ES-I3 (cell line): ENCODE measurements around the gene BMP4.

ENCODE experiments used
- H3K36me3 ChIP-seq: 2 replicates; pipeline ENCODE4 v1.6.1; 2013; ENCODE audit warnings: mild to moderate bottlenecking, low read length, control low read depth, moderate library complexity; ENCODE audit not compliant: insufficient read depth
- H3K4me1 ChIP-seq: 2 replicates; pipeline ENCODE4 v1.6.1; 2013; ENCODE audit warnings: mild to moderate bottlenecking, control low read depth, low read length; ENCODE audit not compliant: insufficient read depth
- H3K9ac ChIP-seq: 2 replicates; pipeline ENCODE4 v1.6.1; 2013; ENCODE audit warnings: low read depth, mild to moderate bottlenecking, low read length, moderate library complexity
- H3K9me3 ChIP-seq: 2 replicates; pipeline ENCODE4 v1.6.1; 2013; ENCODE audit warnings: mild to moderate bottlenecking, low read length, moderate library complexity; ENCODE audit not compliant: control insufficient read depth, insufficient read depth

Gene BMP4

DNA sequence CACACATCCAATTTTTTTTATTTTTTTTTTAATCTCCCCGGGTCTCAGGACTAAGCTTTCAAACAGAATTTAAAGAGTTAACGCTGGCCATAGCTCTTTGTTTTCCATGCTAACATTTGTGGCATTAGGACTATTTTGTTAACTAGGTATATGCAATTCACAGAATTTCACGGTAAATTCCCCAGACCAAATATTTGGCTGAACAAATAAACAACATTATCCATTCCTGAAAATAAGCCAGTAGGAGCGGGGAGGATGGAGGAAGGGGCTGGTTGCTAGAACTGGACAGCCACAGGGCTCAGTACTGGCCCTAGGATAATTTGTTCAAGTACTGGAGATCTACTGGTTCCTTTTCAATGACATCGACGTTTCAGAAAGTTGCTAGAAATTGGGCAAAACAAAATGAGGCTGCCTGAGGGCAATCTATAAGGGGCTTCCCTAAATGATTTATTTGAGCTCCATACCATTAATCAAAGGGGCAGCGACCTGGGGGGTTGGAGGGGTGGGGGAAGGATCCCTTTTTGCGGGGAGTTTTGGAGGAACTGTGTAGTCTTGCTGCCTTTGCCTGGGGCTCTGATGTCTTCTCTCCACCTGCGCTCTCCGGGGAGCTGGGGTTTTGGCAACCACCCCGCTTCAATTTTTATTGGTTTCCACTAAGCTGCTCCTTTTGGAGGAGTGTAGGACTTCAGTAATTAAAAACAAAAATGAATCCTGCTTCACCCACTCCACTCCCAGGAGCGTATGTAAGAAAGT is 9.0 kb downstream of the BMP4 start:
- H3K9ac ChIP-seq, result peak overlapping the region; percentile 71; the same call in 1 of the 2 replicates
- H3K36me3 ChIP-seq, result 0 out of 2 replicates have a peak, but pooled peaks cover 2% of the 10 kb centered on the region
- no peaks in the 10 kb centered on the region for H3K9me3 ChIP-seq
- H3K4me1 ChIP-seq, result peaks cover 24% of the 10 kb centered on the region

DNA sequence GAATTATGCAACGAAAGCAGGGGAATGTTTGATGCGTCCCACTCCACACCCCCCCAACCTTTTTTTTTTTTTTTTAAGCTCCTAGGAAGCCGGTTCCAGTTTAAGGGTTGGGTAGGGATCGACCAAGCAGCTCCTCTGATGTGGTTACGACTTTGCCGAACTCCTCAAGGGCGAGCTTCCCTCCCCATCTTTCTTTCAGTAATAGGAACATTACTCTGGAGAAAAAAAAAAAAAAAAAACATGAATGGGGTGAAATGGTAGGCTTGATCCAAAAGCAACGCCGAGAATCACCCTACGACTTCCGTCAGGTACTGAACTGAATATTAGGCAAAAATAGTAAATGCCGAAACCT is 9.6 kb downstream of the BMP4 start:
- Histone ChIP-seq H3K36me3 (0 out of 2 replicates have a peak, but pooled peaks cover 2% of the 10 kb centered on the region), H3K9ac (peak overlapping the region; percentile 71), H3K9me3 (no peaks in the 10 kb centered on the region), H3K4me1 (peaks cover 29% of the 10 kb centered on the region)

DNA sequence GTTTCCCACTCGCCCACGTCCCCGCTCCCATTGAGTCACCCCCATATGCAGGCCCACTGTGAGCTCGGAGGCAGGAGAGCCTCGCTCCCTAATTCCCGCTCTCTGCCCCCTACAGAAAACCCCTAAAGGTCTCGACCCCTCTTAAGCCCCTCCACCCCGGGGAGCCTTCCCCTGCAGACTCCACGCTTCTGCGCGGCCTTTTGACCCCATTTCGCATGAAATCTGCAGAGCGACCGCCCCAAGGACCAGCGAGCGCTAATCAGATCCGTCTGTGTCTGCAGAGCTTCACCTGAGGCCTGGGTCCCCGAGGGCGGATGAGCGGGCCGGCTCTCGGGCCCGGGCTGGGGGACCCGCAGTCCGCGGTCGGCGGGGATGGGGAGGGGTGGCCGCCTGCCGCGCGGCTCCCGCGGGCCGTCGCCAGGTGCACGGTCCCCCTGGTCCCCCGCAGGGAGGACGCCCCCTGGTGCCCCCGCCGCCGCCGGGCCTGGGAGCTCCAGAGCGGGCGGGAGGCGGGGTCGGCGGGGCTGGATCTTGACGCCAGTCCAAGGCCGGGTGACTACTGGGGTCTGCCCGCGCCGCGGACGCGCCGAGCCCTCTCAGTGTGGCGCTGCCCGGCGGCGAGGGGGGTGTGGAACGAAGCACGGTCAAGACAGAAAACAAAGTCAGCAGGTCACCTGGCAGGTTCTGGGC is 10.1 kb downstream of the BMP4 start:
- Histone ChIP-seq H3K9me3 (no peaks in the 10 kb centered on the region), H3K4me1 (peaks cover 29% of the 10 kb centered on the region), H3K36me3 (0 out of 2 replicates have a peak, but pooled peaks cover 2% of the 10 kb centered on the region), H3K9ac (peak overlapping the region; percentile 71)

DNA sequence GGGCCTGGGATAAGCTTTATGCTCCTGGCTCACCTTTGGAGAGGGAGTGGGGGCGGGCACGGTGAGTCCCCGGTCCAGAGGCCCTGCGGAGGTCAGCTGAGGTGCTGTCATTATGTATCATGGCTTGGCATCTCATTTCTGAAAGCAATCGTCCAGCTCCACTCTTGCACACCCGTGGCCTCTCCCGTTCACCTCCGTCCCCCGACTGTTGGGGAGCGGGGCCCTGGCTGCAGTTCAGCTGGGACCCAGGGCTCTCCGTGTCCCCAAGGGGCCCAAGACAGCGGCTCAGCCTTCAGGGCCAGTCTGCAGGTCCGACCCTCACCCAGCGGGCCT is 10.6 kb downstream of the BMP4 start:
- H3K9me3 ChIP-seq, result no peaks in the 10 kb centered on the region
- 0 out of 2 replicates have a peak, but pooled peaks cover 2% of the 10 kb centered on the region for H3K36me3 ChIP-seq
- H3K9ac ChIP-seq, result peak overlapping the region; percentile 71; the same call in 1 of the 2 replicates
- H3K4me1 ChIP-seq, result peaks cover 24% of the 10 kb centered on the region

DNA sequence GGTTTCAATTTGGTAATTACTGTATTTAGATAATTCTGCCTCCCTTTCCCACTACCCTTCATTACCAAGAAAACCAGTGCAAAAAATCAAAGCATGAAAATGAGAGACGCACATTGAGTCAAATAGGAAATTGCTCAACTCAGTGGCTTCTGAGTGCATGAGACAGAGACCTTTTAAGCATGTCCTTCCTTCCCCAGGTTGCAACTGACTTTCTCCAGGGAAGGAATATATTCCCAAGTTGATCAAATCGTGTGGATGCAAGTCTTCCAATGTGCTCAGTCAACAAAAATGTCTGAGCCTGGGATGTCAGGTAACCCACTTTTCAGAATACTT is 12.9 kb downstream of the BMP4 start:
- peaks cover 23% of the 10 kb centered on the region for H3K4me1 ChIP-seq
- no peaks in the 10 kb centered on the region for H3K36me3 ChIP-seq
- H3K9me3 ChIP-seq, result no peaks in the 10 kb centered on the region
- H3K9ac ChIP-seq, result no peak overlapping the region; the same call in 1 of the 2 replicates

DNA sequence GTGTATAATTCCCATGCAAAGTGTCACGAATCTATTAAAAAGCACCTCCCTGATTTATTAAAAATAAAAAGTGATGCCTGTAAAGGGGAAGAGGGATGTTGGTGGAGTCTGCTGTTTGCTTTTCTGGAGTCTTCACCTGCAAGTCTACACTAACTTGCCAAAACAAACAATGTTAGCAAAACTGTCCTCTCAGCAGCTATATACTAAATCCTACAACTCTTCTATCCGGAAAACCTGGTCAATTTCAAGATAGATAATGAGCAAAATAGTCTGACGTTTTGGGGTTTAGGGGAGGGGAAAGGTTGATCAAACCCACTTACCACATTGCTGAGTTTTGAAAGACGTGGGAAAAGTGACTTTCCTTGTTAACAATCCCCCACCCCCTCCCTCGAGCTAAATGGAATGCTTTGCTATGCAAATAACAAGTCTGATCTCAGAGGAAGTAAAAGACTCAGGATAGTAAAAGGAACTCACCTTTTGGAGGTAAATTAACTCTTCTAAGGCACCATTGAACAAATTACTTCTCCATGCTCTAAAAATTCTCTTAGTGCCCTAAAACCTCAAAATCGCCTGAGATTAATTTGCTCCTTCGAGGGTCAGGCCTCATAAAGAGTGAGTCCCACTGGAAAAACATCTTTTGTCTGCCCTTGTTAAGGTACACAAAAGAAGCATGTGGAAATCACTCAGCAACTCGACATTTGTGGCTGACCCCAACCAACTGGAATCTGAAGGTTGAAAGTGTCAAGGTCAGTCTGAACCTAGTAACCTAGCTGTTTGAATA is 13.5 kb downstream of the BMP4 start:
- no peaks in the 10 kb centered on the region for H3K9me3 ChIP-seq
- H3K9ac ChIP-seq, result no peak overlapping the region; the same call in 1 of the 2 replicates
- H3K36me3 ChIP-seq, result no peaks in the 10 kb centered on the region
- peaks cover 23% of the 10 kb centered on the region for H3K4me1 ChIP-seq

DNA sequence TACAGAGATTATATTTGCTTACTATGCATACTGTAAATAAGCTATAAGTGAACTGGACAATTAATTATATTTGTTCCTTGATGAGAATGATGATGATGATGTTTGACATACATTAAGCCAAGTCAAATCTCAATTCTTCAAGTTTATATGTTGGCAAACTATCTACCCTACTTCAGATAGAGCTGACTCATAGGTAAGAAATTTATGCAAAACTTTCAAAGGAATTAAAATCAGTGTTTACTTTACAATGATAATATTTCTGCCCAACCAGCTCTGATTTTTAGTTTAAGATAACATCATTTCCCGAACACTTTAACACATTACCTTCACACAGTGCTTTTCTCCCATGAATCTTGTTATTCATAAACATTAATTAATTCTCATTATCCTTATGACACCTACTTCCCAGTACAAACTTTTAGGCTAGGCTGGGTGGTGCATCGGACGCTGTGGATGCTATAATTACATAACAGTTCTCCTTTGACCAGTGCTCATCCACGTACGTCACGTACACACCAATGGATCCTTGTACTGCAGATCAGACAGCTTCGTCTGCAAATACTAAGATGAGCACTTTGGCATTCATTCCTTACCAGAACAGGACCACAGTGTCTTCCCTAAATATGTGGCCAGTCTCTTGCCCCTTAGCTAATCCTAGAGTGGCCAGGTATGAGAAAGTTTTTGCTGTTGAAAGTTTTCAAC is 18.3 kb downstream of the BMP4 start:
- 0 out of 2 replicates have a peak, but pooled peaks cover 3% of the 10 kb centered on the region for H3K9me3 ChIP-seq
- no peak overlapping the region for H3K9ac ChIP-seq
- peaks cover 6% of the 10 kb centered on the region for H3K4me1 ChIP-seq
- H3K36me3 ChIP-seq, result no peaks in the 10 kb centered on the region

DNA sequence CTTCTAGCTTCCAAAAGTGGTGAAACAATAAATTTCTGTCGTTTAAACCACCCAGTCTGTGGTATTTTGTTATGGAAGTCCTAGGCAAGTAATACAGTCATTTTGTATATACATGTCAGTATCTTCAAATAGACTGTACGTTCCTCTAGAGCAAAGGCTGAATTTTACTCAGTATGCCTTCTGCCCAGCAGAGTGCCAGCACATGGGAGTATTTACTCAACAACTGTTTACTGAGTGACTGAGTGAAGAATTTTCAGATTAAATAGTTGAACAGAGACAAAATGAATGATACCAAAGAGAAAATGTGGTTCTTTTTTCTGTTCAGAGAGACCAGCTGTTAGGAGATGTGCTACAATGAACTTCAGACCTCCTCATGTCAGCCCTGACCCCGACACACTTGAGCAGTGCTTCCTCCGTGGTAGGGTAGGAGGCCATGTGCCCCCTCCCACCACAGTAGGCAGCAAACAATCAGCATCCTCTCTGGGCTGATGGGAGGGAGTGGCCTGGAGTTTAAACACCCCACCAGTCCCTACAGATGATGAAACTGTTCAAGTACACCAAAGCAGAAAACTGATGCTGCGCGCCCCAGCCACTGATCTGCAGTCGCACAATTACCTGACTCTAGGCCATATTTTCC is 21.7 kb downstream of the BMP4 start:
- no peaks in the 10 kb centered on the region for H3K36me3 ChIP-seq
- H3K9me3 ChIP-seq, result 0 out of 2 replicates have a peak, but pooled peaks cover 3% of the 10 kb centered on the region
- H3K9ac ChIP-seq, result no peak overlapping the region
- peaks cover 7% of the 10 kb centered on the region; the same call in 1 of the 2 replicates for H3K4me1 ChIP-seq

DNA sequence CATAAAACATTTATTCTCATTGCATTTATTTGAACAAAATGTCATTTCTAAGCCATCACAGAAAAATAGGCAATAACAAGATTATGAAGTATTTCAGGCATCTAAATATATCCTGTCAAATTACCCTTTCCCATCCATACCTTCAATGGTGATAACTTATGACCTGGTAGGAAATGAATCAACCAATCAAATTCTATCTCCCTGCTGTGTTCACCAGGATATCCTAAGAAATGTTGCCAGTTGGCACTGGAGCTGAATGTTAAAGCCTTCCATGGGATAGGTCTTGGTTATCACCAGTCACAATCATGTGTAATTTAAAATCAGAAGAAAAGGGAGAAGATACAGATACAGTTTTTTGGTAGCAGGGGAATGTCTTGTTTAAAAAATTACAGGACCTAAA is 23.7 kb downstream of the BMP4 start:
- Histone ChIP-seq H3K9ac (no peak overlapping the region), H3K36me3 (no peaks in the 10 kb centered on the region), H3K4me1 (peaks cover 7% of the 10 kb centered on the region; the same call in 1 of the 2 replicates), H3K9me3 (0 out of 2 replicates have a peak, but pooled peaks cover 3% of the 10 kb centered on the region)

DNA sequence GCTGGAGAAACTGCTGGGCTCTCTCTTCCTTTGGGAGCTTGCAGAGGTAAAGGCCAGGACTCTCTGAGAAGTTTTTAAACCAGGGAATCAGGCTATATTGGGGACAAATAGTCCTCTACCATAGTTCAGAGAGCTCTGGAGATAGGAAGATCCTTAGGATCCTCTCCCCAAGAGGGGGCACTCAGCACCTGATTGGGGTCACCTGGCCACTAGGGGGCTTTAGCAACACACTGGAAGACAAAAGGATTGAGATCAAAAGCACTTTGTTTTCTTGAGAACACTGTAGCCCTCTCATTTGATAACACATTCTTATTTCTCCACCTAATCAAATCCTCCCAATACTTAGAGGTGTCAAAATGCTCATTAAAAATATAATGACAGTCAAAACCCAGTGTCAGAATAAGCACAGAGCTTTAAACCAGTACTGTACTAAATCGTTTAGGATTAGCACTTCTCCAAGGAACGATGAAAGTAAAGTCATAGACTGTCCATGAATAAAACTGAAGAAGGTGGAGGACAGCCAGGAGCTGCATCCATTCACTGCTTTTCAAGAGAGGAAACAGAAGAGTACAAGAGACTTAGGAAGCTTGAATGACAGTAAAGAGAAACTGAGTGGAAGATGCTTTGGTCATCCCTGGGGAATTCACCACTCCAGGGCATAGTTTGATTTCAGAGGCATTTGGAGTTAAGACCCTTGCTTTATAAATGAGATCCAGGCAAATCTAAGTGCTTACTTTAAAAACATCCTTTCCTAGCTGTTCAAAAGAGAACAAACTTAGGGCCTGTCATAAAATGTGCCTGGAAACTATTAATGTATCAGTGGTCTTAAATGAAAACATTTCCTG is 26.5 kb downstream of the BMP4 start:
- Histone ChIP-seq H3K36me3 (no peaks in the 10 kb centered on the region), H3K4me1 (peaks cover 16% of the 10 kb centered on the region), H3K9ac (no peak overlapping the region), H3K9me3 (no peaks in the 10 kb centered on the region)

DNA sequence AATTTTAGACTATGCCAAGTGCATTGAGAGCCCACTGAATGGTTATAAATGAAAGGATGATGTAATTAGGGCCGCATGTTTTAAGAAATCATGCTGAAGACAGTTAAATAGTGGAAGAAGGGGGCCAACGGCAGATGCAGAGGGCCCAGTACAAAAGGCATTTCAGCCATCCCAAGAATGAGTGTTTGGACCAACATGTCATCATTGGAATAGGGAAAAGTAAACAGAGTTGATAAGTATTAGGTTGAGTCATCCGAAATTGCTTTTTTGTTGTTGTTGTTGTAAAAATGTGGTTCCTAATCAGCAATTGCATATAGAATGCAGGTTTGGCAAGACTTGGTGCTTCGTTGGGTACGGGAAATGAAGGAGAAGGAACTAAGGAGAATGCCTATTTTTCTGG is 29.5 kb downstream of the BMP4 start:
- no peaks in the 10 kb centered on the region for H3K36me3 ChIP-seq
- H3K9ac ChIP-seq, result no peak overlapping the region
- H3K9me3 ChIP-seq, result no peaks in the 10 kb centered on the region
- peaks cover 20% of the 10 kb centered on the region for H3K4me1 ChIP-seq

DNA sequence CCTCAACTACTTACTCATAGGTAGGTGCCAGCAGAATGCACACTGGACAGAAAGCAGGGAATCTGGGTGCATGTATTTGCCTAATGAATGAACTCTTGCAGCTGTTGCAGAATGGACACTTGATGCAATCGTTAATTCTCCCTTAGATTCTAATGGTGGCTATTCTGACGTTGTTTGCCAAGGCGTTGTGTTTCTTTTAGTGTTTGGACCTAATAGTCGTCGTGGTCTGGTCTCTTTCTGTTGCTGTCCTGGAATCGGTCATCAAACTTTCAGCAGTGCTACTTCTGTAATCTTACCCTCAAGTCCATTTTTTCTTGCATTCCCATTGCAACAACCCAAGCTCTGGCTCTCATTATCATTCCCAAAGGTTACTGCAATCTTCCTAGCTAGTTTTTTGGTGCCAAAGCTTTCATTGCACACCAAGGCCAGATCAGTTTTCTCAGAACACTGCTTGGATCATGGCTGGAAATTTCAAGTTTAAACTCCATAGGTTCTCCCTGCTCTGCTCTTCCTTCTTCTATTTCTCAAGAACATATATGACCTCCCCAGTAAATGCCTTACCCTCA is 31.3 kb downstream of the BMP4 start:
- Histone ChIP-seq H3K4me1 (peaks cover 26% of the 10 kb centered on the region), H3K9me3 (no peaks in the 10 kb centered on the region), H3K36me3 (no peaks in the 10 kb centered on the region), H3K9ac (no peak overlapping the region)

DNA sequence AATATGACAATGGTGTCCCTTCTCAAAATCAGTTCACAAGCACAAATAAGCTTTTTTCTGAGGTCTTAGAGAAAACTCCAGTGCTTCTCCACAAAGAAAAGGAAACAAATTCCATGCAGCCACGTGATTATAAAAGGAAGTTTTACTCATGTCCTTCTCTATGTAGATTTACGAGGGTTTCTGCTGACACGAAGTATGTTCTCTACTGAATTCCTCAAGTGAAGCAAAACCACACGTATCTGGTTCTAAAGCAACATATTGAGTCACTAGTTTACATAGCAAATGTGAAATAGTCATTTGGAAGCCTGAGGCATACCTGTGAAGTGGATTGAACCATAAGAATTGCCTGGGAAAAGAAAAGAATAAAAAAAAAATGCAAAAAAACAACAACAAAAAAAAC is 31.9 kb downstream of the BMP4 start:
- H3K9me3 ChIP-seq, result no peaks in the 10 kb centered on the region
- H3K9ac ChIP-seq, result no peak overlapping the region
- peaks cover 22% of the 10 kb centered on the region for H3K4me1 ChIP-seq

More for the DNA sequence above, 31.9 kb downstream of the BMP4 start:
- no peaks in the 10 kb centered on the region for H3K36me3 ChIP-seq
